22Rv1 (cell line): ENCODE measurements around the gene TMEM82.

Experiments
- CTCF ChIP-seq: fragments of 450-650 bp; IDR thresholded peaks from 2 replicates; pipeline ENCODE4 v1.5.1; 2017; ENCODE audit warnings: mild to moderate bottlenecking
- ZFX ChIP-seq: fragments of 450-650 bp; IDR thresholded peaks from 2 replicates; pipeline ENCODE4 v1.6.1; 2017; ENCODE audit warnings: antibody characterized with exemption, borderline replicate concordance

GRCh38 chr1:15733218-15733725, 9.0 kb upstream of the TMEM82 start:
- TF ChIP-seq CTCF (no peak), ZFX (no peak)
